Eye (tissue), 1 donor: ENCODE measurements around the gene NETO1.

Experiments used
- DNase-seq: peaks from one replicate; pipeline ENCODE4 v3.0.0-alpha.2; 2015

The NETO1 gene

DNA sequence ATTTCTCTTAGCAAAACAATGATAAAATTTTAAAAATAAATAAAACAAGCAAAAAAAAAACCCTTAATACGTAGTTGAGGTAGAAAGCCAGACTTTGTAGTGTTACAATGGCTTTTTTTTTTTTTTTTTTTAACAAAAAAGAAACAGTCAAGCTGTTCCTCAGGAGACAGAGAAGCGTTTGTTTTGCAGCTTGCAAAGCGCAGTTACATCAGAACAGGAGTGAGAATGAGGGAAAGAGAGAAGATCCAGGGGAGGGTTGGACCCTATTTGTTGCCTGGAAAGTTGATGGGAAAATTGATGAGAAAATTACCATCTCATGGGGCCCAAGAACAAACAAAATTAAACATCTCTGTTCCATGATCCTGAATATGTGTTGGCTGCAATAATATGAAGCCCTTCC, 146.5 kb downstream of the NETO1 start:
- DNase-seq = no peak

GRCh38 chr18:72720116-72720515, 147.7 kb downstream of the NETO1 start:
- no peak for DNase-seq

- no peak for DNase-seq
These were observed 163.6 kb downstream of the NETO1 start for GRCh38 chr18:72704202-72704601.

DNA sequence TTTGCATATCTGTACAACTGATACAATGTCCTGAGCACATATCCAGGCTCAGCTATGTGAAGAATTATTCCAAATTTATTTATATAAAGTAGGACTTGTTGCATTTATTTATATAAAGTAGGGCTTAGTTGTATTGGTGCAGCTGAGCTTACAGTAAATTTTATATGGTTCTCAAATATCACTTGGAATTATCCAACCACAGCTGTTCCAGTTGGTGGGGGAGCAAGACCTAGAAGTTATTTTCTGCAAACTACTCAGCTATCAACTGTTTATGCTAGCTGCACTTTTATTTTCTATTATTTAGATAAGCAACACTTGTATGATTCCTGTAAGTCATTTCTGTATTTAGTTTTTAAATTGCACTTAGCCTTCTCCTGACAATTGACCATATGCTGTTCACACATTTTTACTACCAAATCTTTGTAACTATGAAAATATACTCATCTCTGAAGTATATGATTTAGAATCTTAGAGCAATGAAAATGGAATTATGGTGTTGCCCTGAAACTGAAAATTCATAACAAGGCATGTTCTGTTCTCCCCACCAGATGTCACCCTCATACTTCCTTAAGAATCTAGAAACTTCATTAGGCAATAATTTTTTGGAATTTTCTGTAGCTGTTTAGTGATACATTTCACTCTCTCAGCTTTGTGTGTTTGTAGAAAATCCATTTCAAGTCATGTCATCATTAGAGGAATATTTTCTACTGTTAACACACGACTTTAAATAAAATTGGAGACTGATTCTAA, 166.7 kb downstream of the NETO1 start:
- DNase-seq = peak; percentile 47

GRCh38 chr18:72697706-72698105, 170.1 kb downstream of the NETO1 start:
- no peak for DNase-seq

DNA sequence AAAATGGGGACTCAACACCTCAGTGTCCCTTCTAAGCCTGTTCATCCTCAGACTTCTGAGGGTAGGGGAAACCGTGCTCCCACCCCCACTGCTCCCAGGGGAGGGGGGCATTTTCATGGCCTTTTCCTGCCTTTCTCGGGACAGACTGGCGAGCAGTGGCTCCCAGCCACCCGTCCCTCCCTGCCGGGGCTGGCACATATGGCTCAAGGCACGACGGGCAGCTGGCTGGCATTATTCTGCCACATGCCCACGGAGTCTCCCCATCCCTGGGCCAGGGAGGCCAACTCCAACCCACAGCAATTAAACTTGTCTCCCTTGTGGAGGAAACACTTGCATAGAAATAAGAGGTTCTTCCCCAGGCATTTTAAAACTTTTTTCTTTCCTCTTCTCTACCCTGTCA, 175.2 kb downstream of the NETO1 start:
- DNase-seq = no peak
